ENCODE results near the gene FANCF.
"Not testable (repeated sequence)": the region's sequence is repeated elsewhere in the genome, so short reads cannot be mapped to it uniquely, and the experiment has no call there.

Gene FANCF, protein sequence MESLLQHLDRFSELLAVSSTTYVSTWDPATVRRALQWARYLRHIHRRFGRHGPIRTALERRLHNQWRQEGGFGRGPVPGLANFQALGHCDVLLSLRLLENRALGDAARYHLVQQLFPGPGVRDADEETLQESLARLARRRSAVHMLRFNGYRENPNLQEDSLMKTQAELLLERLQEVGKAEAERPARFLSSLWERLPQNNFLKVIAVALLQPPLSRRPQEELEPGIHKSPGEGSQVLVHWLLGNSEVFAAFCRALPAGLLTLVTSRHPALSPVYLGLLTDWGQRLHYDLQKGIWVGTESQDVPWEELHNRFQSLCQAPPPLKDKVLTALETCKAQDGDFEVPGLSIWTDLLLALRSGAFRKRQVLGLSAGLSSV

DNA sequence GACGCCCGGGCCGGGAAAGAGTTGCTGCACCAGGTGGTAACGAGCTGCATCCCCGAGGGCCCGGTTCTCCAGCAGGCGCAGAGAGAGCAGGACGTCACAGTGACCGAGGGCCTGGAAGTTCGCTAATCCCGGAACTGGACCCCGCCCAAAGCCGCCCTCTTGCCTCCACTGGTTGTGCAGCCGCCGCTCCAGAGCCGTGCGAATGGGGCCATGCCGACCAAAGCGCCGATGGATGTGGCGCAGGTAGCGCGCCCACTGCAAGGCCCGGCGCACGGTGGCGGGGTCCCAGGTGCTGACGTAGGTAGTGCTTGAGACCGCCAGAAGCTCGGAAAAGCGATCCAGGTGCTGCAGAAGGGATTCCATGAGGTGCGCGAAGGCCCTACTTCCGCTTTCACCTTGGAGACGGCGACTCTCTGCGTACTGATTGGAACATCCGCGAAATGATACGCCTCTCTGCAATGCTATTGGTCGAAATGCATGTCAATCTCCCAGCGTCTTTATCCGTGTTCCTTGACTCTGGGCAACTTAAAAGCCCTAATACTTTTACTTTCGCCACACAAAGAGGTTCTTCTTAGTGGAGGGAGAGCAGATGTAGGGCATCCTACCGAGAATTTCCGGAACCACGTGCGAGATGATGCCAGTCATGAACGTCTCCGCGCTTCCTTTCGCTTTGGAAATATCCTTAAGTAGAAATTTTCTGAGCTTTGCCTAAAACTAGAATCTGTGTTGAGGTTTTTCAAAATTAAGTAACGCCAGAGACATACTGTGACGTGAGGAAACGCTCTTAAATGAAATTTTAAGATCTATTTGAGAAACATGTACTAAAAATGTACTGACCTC lies at the start of gene FANCF:
Gene FANCF, minus strand, starts transcription at position 376 of the 840 bp plus-strand sequence. Its CDS starts 13 bp downstream, at position 363.
- DNase-seq = peak; percentile 99

DNA sequence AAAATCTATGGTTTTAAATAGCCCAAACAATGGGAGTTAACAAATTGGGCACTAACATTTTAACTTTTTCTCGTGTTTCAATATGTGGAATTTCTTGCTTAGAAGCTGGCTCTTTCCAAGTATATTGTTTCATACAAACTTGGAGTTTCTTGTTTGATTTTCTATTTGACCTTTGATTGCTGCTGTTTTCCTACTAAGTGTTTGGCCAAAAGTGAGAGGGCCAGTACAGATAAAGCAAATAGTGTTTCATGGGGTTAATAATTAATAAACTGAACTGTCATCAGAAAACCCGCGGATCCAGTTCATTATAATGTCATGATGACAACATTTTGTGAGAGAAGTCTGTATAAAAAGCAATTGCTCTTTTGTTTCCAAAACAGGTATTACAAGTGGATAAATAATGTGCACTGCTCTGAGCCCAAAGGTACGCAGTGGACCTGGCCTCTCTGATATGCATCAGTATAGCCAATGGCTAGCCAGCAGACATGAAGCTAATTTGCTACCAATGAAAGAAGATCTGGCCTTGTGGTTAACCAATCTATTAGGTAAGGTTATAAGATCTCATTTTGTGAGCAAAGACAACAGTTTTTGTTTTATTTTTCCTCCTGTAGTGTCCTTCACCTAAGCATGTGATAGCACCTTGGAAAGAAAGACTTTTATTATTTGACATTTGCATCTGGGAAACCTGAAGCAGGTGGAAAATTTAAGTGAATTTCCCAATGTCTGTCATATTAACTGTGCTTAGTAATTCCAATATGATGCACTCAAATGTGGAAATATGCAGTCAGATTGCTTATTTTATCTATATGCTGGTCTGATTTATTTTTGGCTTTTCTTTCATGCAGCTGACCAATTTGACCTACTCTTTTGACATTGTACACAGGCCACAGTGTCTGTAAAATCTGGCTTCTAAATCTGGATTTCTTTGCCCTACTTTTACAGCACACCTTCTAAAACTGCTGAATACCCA lies 49.1 kb upstream of the FANCF start:
- DNase-seq = no peak

DNA sequence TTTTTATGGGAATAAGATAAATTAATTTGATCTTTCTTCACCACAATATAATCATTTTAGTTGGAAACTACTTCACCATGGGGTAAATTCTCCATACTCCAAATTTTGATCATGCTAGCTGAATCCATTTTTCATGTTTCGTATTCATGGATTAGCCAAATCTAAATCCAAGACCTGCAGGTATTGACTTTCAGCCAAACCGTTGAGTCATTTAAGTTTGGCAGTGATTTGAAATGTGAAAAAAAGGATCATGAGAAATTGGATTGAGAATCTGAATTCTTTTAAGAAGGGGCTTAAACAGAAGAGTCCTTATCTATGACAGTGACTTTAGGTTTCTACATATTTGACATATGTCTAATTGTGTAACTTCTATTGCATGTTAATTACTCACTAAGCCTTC lies 46.1 kb upstream of the FANCF start:
- DNase-seq = no peak

DNA sequence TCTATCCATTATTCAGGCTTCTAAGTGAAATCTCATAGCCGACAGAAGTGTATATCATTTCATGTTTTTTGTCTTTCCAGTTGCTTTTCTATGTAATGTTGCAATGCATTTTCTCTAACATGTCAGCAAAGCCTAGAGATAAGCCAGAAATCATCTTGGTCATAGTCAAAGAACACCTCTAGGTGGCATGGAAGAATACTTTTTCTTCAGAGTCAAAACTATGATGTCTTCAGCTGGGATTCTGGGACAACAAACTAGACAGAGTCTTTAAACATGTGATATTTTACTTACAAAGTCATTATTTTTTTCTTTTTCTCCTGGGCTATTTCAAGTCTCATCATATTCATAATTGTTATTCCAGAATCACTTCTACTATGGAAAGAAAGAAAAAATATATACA lies 45.2 kb upstream of the FANCF start:
- no peak for DNase-seq

DNA sequence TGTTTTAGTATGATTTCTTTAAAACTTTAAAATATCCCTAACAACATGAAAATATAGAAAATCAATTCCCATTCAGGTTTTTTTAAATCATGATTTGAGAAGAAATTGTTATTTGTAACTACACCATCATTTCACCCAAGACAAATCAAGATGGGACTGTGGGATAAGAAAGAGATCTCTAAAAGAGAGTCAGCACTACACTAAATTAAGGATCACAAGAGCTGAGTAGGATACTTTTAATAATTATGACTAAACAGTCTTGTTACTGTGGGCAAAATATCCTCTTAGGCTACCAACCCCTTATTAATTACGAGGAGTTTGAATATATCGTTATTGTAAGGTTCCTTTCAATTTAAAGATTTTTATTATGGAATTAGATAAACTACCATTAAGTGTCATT lies 43.7 kb upstream of the FANCF start:
- DNase-seq = no peak

DNA sequence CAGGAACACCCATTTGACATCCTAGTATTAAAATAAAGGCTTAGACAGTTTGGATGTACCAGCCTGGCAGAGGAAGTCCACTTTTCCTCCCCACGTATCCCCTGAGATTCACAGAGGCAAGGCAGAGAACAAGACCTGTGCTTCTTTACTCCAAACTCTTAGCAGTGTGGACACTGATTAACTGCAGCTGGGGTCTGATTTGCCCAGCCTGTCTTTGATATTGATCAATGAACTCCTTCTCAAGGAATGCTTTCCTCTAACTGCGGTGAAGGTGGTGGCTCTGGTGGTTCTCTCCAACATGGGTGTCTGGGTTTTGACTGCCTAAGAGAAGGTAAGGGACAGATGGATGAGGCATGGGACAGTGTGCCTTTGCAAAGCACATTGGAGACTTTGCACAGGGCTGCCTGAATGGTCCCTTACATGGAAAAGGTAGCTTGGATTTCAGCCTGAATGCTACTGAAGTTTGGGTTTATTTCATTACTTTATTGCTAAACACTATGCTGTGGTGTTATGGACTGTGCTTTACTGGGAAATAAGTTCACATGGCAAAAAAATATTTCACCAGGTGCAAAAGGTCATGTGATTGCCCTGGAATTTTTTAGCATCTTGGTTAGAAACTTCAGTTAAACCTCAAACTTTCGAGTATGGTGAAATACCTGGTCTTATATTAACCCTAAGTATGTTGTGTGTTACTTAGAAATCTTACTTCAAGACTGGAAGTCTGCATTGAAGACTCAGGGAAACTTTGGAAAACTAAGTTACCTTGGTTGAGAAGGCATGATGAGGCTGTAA lies 42.6 kb upstream of the FANCF start:
- DNase-seq = no peak

DNA sequence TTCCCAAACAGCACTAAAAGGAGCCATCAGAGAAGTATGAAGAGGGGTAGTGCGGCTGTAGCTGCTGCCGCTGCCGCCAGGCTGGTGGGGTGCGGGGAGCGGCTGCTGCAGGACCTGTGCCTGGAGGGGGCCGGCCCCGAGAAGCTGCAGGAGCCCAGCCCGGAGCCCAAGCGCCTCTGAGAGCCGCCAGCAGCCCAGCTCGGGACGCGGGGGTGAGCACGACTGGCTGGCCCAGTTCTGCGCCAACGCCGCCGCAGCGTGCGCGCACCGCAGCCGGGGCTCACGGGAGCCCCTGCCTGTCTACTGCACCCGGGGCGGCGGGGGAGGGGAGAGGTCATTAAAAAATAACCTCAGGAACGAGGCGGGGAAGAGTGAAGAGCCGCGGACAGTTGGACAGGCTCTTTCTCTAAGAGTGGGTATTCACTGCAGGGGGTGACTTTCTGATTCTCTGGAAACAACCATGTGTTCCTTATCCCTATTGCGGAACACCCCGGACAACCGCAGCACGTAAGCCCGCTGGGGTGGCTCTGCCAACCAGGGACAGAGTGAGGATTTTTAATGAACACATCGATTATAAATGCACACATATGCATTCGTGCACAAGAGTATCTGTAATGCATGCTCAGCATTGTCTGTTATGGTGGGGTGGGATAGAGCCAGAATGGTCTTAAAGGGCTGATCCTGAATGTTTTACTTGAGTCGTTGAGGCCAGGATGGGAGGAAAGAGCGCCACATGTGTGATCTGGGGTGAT lies 41.2 kb upstream of the FANCF start:
- peak; percentile 72 for DNase-seq

DNA sequence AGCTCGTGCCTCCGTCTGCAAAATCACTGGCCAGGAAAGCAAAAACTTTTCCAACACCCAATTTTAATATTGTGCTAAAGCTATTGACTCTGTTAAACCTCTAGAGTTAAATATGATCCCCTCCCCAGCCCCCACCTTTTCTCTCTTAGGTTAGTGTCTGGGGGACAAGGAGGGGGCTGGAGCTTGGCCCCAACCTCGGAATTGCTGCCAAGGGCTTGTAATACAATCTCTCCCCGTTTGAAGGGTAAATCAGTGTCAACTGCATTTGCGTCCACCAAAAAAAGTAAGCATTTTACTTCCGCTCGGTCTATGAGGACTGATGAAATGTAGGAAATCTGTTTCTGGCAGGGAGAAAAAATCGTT lies 40.7 kb upstream of the FANCF start, which contains the start of gene GAS2:
Gene GAS2, plus strand, starts transcription at position 287 of the 363 bp plus-strand sequence. CDS start 8,259 bp downstream, outside the sequence.
- peak; percentile 74 for DNase-seq

DNA sequence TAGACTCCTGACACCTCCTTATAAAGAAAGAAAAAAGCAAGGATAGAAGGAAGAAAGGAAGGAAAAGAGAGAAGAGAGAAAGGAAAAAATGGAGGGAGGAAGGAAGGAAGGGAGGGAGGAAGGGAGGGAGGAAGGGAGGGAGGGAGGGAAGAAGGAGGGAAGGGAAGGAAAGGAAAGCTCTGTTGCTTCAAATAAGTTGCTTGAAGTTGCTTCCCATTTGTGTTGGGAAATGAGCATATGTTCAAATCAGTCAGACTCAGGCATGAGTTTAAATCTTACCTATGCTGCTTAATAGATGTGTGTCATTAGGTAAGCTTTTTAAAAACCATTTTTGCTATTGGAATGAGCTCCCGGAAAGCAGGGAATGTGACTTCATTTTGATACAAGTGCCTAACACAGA lies 34.2 kb upstream of the FANCF start:
- DNase-seq = no peak

DNA sequence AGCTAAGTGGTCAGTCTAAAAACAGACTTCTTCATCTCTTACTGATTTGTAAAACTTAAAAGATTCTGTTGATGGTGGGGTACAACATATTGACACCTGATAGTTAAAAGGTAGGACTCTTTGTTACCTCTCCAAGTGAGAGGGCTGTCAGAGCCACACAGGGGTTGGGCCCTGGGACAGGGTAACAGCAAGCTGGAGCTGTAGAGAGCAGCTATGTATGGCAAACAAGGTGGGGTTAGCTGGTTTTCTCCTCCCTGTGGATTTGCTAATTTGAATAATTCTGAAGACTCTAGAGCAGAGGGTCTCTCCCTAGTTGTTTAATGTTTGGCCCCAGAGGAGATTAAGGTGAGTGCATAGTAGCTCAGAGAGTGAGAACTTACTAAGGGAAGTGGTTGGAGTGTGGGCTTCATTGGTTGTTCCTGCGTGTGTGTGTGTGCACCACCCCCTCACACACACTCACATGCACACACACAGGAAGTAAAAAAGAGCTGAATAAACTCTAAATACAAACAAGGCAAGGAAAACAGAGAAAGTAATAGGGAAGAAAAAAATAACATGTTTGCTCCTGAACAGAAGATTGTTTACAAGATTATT lies 31.6 kb upstream of the FANCF start:
- DNase-seq = no peak

DNA sequence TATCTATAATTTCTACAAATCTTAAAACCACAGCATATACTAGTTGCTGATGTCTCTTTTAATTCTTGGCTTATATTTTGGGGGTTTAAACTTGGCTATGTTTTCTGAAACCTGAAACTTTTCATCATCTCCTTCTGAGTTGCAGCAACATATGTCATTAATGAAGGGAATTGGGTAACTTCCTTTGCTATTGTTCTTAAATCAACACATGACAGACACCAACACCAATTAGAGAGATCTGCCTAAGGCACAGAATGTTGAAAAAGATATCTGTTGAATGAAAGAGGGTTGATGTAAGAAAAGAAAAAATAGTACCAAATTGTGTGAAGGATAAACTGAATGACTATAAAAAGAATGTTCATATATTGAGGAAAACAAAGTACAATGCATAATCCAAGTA lies 30.5 kb upstream of the FANCF start:
- DNase-seq = peak; percentile 76

DNA sequence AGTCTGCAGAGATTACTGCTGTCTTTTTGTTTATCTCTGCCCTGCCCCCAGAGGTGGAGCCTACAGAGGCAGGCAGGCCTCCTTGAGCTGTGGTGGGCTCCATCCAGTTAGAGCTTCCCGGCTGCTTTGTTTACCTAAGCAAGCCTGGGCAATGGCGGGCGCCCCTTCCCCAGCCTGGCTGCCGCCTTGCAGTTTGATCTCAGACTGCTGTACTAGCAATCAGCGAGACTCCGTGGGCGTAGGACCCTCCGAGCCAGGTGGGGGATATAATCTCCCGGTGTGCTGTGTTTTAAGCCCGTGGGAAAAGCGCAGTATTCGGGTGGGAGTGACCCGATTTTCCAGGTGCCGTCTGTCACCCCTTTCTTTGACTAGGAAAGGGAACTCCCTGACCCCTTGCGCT lies 26.7 kb upstream of the FANCF start:
- DNase-seq = not testable (repeated sequence)

DNA sequence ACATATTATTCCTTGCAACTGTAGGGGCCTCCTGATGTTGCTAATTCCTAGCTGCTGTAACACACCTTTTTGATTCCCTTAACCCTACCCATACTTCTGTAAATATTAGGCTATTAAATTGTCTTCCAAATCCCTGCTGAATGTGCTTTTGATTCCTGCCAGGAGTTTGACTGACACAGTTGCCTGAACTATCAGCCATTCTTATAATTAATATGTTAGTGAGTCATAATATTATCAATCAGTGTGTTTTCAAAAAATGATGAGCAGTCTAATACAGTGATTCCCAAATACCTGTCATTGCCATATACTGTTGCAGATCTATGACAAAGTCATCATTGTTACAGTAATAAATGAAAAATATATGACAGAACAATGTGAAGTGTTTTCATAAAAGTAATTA lies 15.9 kb upstream of the FANCF start:
- no peak for DNase-seq

DNA sequence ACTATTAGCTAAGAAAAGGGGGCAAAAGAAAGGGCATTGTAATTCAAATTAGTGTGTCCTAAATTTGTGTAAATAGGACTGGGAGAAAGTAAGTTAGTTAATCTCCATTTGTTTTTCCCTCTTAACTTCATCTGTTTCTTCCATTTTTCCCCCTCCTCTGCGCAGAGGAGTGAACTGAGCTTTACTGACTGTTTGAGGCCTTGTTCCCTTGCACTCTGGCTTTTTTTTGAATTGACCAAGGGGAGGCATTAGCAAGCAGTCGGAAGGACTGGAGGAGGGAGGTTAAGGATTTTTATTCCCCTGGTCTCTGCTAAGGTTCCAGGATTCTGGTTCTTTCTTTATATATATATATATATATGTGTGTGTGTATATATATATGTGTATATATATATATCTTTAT lies 15.2 kb upstream of the FANCF start:
- no peak for DNase-seq

DNA sequence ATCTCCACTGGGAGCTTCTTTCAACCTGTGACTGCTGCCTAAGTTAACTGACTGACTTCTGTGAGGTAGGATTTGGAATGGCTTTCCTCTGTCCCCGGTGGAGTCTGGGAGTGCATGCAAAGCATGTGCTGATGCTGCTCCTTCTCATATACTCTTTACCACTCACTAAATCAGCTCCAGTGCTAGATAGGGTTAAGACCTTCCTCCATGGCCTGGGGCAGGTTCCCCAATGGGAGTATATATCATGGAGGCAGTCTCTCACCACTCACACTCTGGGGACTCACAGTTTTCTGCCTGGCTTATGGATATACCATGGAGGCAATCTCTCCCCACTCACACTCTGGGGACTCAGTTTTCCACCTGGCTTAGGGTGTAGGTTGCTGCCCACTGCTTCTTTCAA lies 10.1 kb upstream of the FANCF start:
- no peak for DNase-seq

DNA sequence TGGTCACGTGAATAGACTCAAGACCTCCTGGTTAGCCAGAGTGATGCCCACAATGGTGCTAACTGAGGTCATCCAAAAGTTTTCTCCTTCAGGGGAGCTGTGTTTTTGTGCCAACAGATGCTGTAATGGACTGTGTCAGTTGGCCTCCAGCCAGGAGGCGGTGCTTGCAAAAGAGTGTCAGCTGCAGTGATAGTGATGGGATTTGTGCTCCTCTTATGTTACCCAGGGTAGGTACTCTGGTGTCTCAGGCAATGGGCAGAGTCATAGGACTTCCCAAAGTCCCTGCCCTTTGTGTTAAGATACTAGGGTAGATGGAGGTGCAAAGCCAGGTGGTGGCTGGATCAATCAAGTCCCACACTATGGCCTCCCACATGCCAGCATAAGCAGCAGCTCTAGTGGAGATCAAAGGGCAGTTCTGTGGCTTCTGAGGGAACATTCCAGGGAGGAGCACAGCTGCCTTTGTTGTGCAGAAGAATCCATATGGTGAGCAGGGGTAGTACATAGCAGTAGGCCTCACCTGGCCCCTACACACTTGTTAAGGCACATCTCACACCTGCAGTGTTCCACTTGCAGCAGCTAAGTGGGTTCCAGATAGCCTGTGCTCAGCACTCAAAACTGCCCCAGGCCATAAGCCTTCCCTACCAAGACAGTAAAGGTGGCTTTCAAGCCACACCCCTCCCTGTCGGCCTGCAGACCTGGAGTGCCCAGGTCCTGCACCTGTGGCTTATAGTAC lies 9.4 kb upstream of the FANCF start:
- DNase-seq = peak; percentile 56

DNA sequence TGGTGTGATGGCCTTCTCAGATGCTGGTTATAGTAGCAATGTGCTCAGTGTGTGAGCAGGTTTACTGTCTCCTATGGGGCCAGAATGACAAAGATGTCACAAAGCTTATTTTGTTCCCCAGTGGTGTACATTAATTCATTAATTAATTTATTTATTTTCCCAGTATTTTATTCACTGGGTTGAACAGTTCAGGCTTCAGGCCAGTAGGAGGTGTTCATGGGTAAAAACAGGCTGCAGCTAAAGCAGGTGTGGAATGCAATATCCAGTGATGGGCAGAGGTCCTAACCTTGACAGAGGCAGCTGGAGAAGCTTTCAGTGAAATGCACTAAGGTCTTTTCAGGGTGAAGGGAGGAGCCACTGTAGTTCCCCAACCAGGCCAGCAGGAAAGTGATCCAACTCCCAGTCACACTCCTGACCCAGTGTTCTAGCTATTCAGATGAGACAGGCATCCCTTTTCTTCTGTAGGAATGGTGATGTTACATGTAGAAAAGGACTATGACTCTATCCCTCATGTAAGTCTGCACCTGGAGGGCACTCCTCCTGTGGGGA lies 7.8 kb upstream of the FANCF start:
- DNase-seq = no peak

DNA sequence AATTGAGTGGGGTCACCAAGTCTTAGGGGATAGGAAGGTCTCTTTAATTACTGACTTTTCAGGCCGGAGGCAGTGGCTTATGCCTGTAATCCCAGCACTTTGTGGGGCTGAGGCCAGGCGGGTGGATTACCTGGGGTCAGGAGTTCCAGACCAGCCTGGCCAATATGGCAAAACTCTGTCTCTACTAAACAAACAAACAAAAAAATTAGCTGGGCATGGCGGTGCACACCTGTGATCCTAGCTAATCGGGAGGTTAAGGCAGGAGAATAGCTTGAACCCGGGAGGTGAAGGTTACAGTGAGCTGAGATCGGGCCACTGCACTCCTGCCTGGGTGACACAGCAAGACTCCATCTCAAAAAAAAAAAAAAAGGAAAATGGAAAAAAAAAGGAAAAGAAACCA lies 1.8 kb upstream of the FANCF start:
- no peak for DNase-seq

DNA sequence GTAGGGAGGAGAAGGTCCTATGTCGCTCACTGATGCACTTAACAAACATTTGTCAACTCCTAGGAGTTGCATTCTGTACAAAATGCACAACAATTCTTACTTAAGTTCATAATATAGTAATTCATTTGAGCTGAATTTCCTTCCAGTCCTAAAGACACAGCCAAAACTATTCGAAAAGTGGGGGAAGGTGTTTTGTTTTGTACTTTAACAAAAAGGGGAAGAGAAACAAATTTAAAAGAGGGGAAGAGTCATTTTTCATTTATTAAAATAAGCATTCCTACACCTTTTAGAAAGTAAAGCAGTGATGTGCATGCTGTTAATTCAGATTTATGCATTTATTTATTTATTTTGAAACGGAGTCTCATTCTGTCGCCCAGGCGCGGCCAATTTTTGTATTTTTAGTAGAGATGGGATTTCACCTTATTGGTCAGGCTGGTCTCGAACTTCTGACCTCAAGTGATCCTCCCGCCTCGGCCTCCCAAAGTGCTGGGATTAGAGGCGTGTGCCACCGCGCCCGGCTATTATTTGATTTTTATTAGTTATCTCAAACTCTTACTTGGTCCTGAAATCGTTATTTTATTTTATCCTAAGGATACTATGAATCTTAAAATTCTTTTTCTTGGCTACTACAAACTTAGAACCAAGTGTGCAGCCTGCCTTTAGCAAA lies 1.1 kb upstream of the FANCF start:
- no peak for DNase-seq

Data from NCI-H2171 (cell line).